T-helper 1 cell (primary cell): Measurements from ENCODE around the gene XG.

Experiments
- DNase-seq, 5 donors: peaks; one replicate each; pipeline ENCODE4 v3.0.0-alpha.2; 2012 to 2020

Gene XG

GRCh38 chrX:2823795-2824386 lies 72.1 kb downstream of the XG start:
- DNase-seq, result no peak

GRCh38 chrX:2824886-2825285 lies 73.0 kb downstream of the XG start:
- DNase-seq, result no peak

- DNase-seq, result no peak
Measured at GRCh38 chrX:2828344-2828958, 76.6 kb downstream of the XG start, which contains the start of gene GYG2. Gene GYG2, plus strand, starts transcription at chrX:2828930. Its CDS starts 1,259 bp downstream, at chrX:2830189.

GRCh38 chrX:2828959-2829411 lies 77.1 kb downstream of the XG start:
- no peak for DNase-seq

- no peak for DNase-seq
Measured at GRCh38 chrX:2829469-2830246, 77.8 kb downstream of the XG start.

GRCh38 chrX:2831471-2832228 lies 79.8 kb downstream of the XG start:
- DNase-seq, result no peak

- DNase-seq, result no peak
Measured at GRCh38 chrX:2837961-2838360, 86.1 kb downstream of the XG start.

- DNase-seq, result no peak
Measured at GRCh38 chrX:2840961-2841360, 89.1 kb downstream of the XG start.

GRCh38 chrX:2841537-2841936 lies 89.7 kb downstream of the XG start:
- no peak for DNase-seq

- DNase-seq, result no peak
Measured at GRCh38 chrX:2846992-2847391, 95.2 kb downstream of the XG start.

- no peak for DNase-seq
Measured at GRCh38 chrX:2848871-2849301, 97.0 kb downstream of the XG start.

- no peak for DNase-seq
Measured at GRCh38 chrX:2854918-2855317, 103.1 kb downstream of the XG start.

GRCh38 chrX:2855761-2856160 lies 103.9 kb downstream of the XG start:
- no peak for DNase-seq

GRCh38 chrX:2857566-2857965 lies 105.7 kb downstream of the XG start:
- no peak for DNase-seq

- DNase-seq, result no peak
Measured at GRCh38 chrX:2859197-2859797, 107.5 kb downstream of the XG start.

GRCh38 chrX:2862404-2862803 lies 110.6 kb downstream of the XG start:
- no peak for DNase-seq

- no peak for DNase-seq
Measured at GRCh38 chrX:2863646-2864045, 111.8 kb downstream of the XG start.
